Fibroblast of lung (primary cell): ENCODE data around the gene SV2A. TPM values are rescaled to one million over a fixed set of nuclear protein-coding genes. Genes with fewer than 3 reads are reported as not detected.

Experiments used
- DNase-seq, 2 donors: peaks; one replicate each; pipeline versions ENCODE4 v3.0.0 to v3.0.0-alpha.2; 2010; ENCODE audit warnings: low read depth in 2 of 2
- H2AFZ ChIP-seq: 2 replicates; pipeline ENCODE4 v1.5.1; 2012; ENCODE audit warnings: low read length, control low read depth, inconsistent platforms
- H3K27ac ChIP-seq: 2 replicates; pipeline ENCODE4 v1.5.1; 2011; ENCODE audit warnings: low read length, control low read depth; ENCODE audit not compliant: insufficient read depth
- H3K27me3 ChIP-seq: 2 replicates; pipeline ENCODE4 v1.5.1; 2011; ENCODE audit warnings: mild to moderate bottlenecking, low read length; ENCODE audit not compliant: control insufficient read depth, insufficient read depth
- H3K36me3 ChIP-seq: 2 replicates; pipeline ENCODE4 v1.5.1; 2011; ENCODE audit warnings: low read length; ENCODE audit not compliant: control insufficient read depth, insufficient read depth
- H3K4me1 ChIP-seq: 2 replicates; pipeline ENCODE4 v1.5.1; 2011; ENCODE audit warnings: low read length; ENCODE audit not compliant: control insufficient read depth, insufficient read depth; ENCODE audit errors: extremely low read depth
- H3K4me2 ChIP-seq: 2 replicates; pipeline ENCODE4 v1.5.1; 2011; ENCODE audit warnings: low read length, control low read depth; ENCODE audit not compliant: insufficient read depth; ENCODE audit errors: extremely low read depth
- H3K4me3 ChIP-seq, 4 experiments: fragments of 200-600 bp in 1 of 4; sonication (generic) in 1 of 4; replicated peaks in 1 of 4; 2 replicates each; pipeline ENCODE4 v1.5.1; 2011 to 2016; ENCODE audit warnings: low read length in 4 of 4, low read depth in 3 of 4, mild to moderate bottlenecking in 3 of 4, control low read depth in 2 of 4, inconsistent platforms in 1 of 4, mixed read lengths in 1 of 4; ENCODE audit not compliant: insufficient read depth in 1 of 4; ENCODE audit errors: control extremely low read depth in 1 of 4
- H3K79me2 ChIP-seq: 2 replicates; pipeline ENCODE4 v1.5.1; 2012; ENCODE audit warnings: mild to moderate bottlenecking, low read length, inconsistent platforms; ENCODE audit not compliant: control insufficient read depth, insufficient read depth
- H3K9ac ChIP-seq: 2 replicates; pipeline ENCODE4 v1.5.1; 2011; ENCODE audit warnings: mild to moderate bottlenecking, low read length, control low read depth; ENCODE audit not compliant: insufficient read depth
- H3K9me3 ChIP-seq: 2 replicates; pipeline ENCODE4 v1.5.1; 2012; ENCODE audit warnings: low read depth, low read length; ENCODE audit not compliant: control insufficient read depth, insufficient read depth
- H4K20me1 ChIP-seq: 2 replicates; pipeline ENCODE4 v1.5.1; 2011; ENCODE audit warnings: low read length; ENCODE audit not compliant: control insufficient read depth, insufficient read depth; ENCODE audit errors: extremely low read depth
- CTCF ChIP-seq, 2 donors: IDR thresholded peaks in 1 of 2; conservative IDR thresholded peaks in 1 of 2; 1 replicate in 1 of 2; 2 replicates in 1 of 2; pipeline ENCODE4 v1.5.1; 2011 to 2012; ENCODE audit warnings: low read length in 2 of 2, control low read depth in 1 of 2, inconsistent platforms in 1 of 2, low read depth in 1 of 2, mild to moderate bottlenecking in 1 of 2
- EZH2 ChIP-seq: IDR thresholded peaks from 2 replicates; pipeline ENCODE4 v1.5.1; 2012; ENCODE audit warnings: low read length, control low read depth, mild to moderate bottlenecking; ENCODE audit errors: missing control alignments
- polyA plus RNA-seq, 2 donors: library from polyadenylated mRNA; depleted of rRNA in 1 of 2; stranded (reverse) in 1 of 2; unstranded in 1 of 2; fragments of >200 nt; gene quantifications; 2 replicates each; pipeline ENCODE4 v1.2.1, GENCODE V29; 2011 to 2012; ENCODE audit warnings: missing spikeins in 1 of 2
- total RNA-seq: library from RNA; depleted of rRNA; stranded (reverse); fragments of >200 nt; gene quantifications from 2 replicates; pipeline ENCODE4 v1.2.1, GENCODE V29; 2014

Gene SV2A
- total and polyA plus RNA-seq, 2 donors (not counting 1 experiment from before 2014, with no cell fraction given) = 35.8 to 39.6 TPM

DNA sequence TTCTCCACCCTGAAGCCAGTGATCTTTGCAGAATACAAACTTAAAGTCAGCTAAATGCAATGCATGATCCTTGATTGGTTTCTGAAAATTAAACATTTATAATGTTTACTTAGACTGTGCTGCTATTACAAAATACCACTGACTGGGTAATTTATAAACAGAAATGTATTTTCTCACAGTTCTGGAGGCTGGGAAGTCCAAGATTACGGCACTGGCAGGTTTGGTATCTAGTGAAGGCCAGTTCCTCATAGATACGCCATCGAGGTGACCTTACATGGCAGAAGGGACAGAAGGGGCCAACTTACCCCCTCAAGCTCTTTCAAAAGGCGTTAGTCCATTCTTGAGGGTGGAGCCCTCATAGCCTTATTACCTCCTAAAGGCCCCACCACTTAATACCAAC is 21.1 kb downstream of the SV2A start:
- H3K36me3 ChIP-seq = no peaks in the 10 kb centered on the region
- no peak for DNase-seq
- no peak overlapping the region for H3K4me3 ChIP-seq
- H2AFZ ChIP-seq = no peak overlapping the region
- H3K4me1 ChIP-seq = no peaks in the 10 kb centered on the region
- no peaks in the 10 kb centered on the region for H3K79me2 ChIP-seq
- H4K20me1 ChIP-seq = no peaks in the 10 kb centered on the region
- H3K9ac ChIP-seq = no peak overlapping the region
- H3K4me2 ChIP-seq = no peak overlapping the region
- H3K9me3 ChIP-seq = no peaks in the 10 kb centered on the region
- H3K27ac ChIP-seq = no peak overlapping the region
- no peaks in the 10 kb centered on the region for H3K27me3 ChIP-seq
- no peak for TF ChIP-seq EZH2
- TF ChIP-seq CTCF (conservative IDR thresholded peaks at IDR 0.05 in 1 of 2, IDR thresholded peaks at IDR 0.05 in 1 of 2; ENCODE audit: low read depth in 1 of 2, low read length in 2 of 2) = no peak

DNA sequence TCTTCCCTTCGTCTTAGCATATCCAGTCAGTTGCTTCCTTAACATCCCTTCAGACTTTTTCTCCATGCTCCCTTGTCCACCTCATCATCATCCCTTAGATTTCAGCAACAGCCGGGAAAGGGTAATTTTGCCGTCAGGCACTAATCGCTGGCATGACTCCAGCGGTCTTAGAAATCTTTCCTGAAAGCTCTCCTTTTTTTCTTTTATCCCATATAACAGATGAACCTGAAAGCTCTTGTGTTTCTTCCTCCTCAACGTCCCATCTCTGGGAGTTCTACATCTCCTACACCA is 28.7 kb downstream of the SV2A start:
- Histone ChIP-seq H3K27ac (peak overlapping the region; percentile 98), H3K79me2 (peaks cover 3% of the 10 kb centered on the region), H3K27me3 (no peaks in the 10 kb centered on the region), H2AFZ (peak overlapping the region; percentile 95), H3K4me3 (peak overlapping the region; percentile 39 to 80 (median 62)), H3K4me2 (peak overlapping the region; percentile 79), H4K20me1 (no peaks in the 10 kb centered on the region), H3K36me3 (no peaks in the 10 kb centered on the region), H3K4me1 (peaks cover 5% of the 10 kb centered on the region), H3K9me3 (no peaks in the 10 kb centered on the region), H3K9ac (peak overlapping the region; percentile 73)
- DNase-seq = no peak
- TF ChIP-seq EZH2 = no peak

GRCh38 chr1:149888247-149888998 is 29.2 kb downstream of the SV2A start:
- H3K4me3 ChIP-seq = peak overlapping the region; percentile 39 to 80 (median 62)
- H3K9me3 ChIP-seq = no peaks in the 10 kb centered on the region
- no peaks in the 10 kb centered on the region for H3K27me3 ChIP-seq
- H3K9ac ChIP-seq = peak overlapping the region; percentile 73
- peak; percentile 88 to 95 for DNase-seq
- peak overlapping the region; percentile 98 for H3K27ac ChIP-seq
- no peaks in the 10 kb centered on the region for H4K20me1 ChIP-seq
- no peaks in the 10 kb centered on the region for H3K36me3 ChIP-seq
- TF ChIP-seq EZH2 (no peak), CTCF (conservative IDR thresholded peaks at IDR 0.05 in 1 of 2, IDR thresholded peaks at IDR 0.05 in 1 of 2; ENCODE audit: low read depth in 1 of 2, low read length in 2 of 2) (peak; percentile 44 to 68)
- H2AFZ ChIP-seq = peak overlapping the region; percentile 95
- H3K4me1 ChIP-seq = peaks cover 5% of the 10 kb centered on the region
- peak overlapping the region; percentile 79 for H3K4me2 ChIP-seq
- H3K79me2 ChIP-seq = peaks cover 3% of the 10 kb centered on the region
